GM12865 (cell line): Measurements from ENCODE around the gene MCC.

Experiments used
- DNase-seq: peaks from one replicate; pipeline ENCODE4 v3.0.0; 2010; ENCODE audit warnings: low read depth
- H3K4me3 ChIP-seq: 2 replicates; pipeline ENCODE4 v1.5.1; 2011; ENCODE audit warnings: mild to moderate bottlenecking, low read depth, low read length, control low read depth
- TF ChIP-seq, protein P1 (sequence below): IDR thresholded peaks from 2 replicates; pipeline ENCODE4 v1.5.1; 2011; ENCODE audit warnings: low read length, control low read depth, low read depth, inconsistent platforms; ENCODE audit not compliant: insufficient read depth; ENCODE audit errors: missing control alignments

MCC gene

DNA sequence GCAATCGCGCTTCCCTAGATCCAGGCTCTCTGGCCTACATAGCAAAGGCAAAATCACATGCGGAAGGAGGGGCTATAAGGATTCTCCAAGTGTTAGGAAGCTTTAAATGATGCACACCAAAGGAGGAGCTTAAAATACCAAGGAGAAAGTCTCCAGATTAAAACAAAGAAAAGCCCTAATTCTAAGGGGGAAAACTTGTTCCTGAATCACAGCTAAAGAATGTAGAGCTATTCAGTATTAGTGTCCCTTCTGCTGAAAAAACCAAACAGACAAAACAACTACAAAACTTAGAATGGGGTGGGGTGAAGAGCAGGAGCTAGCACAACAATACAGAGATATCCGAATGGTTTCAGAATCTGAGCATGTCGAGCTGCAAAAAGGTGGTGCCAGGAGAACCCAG is 297.9 kb downstream of the MCC start:
- no peak for DNase-seq
- no peak overlapping the region for H3K4me3 ChIP-seq
- TF ChIP-seq, protein P1, sequence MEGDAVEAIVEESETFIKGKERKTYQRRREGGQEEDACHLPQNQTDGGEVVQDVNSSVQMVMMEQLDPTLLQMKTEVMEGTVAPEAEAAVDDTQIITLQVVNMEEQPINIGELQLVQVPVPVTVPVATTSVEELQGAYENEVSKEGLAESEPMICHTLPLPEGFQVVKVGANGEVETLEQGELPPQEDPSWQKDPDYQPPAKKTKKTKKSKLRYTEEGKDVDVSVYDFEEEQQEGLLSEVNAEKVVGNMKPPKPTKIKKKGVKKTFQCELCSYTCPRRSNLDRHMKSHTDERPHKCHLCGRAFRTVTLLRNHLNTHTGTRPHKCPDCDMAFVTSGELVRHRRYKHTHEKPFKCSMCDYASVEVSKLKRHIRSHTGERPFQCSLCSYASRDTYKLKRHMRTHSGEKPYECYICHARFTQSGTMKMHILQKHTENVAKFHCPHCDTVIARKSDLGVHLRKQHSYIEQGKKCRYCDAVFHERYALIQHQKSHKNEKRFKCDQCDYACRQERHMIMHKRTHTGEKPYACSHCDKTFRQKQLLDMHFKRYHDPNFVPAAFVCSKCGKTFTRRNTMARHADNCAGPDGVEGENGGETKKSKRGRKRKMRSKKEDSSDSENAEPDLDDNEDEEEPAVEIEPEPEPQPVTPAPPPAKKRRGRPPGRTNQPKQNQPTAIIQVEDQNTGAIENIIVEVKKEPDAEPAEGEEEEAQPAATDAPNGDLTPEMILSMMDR: no peak

DNA sequence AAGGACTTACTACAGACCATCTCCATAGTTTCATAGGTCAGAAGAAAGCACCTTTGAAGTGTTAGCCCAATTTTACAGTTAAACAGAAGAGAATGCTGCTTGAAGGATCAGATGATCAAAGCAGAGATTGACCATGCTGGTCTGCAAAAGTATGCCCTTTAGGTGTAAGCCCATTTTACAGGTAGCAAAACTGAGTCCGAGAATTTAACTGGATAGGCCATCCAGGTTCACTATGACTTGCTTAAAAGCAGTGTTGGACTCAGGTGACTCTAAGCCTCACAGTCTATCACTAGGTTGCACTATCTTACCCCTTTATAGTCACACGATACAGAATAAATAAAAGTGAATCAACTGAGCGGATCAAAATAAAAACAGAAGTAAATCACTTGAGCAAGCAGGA is 299.0 kb downstream of the MCC start:
- TF ChIP-seq, protein P1: no peak

DNA sequence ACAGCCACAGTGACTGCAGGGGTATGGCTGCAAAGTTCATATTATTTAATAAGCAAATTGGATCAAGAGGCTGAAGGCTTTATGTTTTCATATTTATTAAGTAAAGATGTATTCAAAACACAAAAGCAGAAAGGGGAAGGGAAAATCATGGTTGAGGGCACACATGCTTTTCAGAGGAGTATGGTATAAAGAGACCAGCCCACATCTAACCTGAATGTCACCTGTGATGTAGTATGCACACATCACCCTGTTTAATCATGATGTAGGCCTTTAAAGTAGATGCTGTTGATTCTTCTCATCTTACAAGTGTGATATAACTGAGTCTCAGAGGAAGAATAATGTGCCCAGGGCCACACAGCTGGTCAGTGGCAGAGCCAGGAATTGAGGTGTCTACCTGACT is 299.8 kb downstream of the MCC start:
- TF ChIP-seq, protein P1: no peak
- DNase-seq: no peak
- no peak overlapping the region for H3K4me3 ChIP-seq

More for the DNA sequence above, 299.0 kb downstream of the MCC start:
- H3K4me3 ChIP-seq: no peak overlapping the region
- DNase-seq: no peak

DNA sequence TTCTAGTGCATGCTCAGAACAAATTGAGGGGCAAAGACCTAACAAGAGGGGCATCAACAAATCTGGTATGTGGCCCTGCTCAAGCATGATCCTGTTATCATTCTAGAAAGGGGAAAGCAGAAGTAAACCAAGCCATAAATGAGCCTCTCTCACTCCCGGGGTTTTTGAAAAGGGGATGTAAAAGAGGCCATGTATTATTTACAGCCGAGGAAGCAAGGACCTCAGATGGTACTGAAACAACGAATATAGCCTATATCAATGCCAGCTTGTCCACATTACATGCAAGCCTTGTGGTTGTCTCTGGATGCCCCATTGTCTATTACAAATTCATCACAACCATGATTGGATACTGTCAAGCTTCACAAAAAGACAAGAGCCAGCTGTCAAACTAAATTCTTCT is 300.3 kb downstream of the MCC start:
- no peak overlapping the region for H3K4me3 ChIP-seq
- no peak for DNase-seq
- TF ChIP-seq, protein P1: no peak

DNA sequence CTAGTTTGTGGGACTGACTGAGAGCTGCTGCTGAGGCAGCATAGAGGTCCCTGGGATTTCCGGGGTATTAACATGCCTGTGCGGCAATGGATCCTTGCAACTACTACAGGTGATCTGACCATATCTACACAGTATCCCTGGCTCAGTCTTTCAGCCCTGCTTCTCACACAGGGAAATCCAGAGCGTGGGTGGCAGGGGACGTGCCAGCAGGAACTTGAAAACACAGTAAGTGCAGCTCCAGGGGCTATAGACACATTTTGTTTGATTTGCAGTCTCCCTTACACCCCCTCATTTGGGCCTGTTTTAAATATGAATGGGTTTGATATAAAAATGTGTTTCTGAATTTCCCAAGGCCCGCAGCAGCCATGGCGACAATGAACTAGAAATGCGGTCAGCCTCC is 302.2 kb downstream of the MCC start:
- DNase-seq: no peak
- no peak overlapping the region for H3K4me3 ChIP-seq
- TF ChIP-seq, protein P1: no peak

DNA sequence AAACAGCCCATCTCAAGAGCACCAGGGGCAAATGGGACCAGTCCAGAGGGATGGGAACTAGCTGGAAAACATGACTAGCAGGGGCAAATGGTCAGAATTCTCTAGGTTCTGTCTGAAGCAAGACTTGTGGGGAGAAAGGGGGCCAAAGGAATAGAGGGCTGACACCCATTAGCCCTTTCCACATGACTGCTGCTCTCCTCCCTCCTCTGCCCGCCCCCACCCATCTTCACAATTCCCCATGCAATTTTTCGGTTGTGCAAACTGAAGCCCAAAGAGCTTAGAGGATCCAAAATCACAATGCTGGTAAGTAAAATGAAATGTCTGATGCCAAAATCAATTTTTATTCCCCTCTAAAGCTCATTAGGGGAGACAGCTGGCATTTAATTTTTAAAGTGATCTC is 304.6 kb downstream of the MCC start:
- no peak overlapping the region for H3K4me3 ChIP-seq
- TF ChIP-seq, protein P1: no peak

DNA sequence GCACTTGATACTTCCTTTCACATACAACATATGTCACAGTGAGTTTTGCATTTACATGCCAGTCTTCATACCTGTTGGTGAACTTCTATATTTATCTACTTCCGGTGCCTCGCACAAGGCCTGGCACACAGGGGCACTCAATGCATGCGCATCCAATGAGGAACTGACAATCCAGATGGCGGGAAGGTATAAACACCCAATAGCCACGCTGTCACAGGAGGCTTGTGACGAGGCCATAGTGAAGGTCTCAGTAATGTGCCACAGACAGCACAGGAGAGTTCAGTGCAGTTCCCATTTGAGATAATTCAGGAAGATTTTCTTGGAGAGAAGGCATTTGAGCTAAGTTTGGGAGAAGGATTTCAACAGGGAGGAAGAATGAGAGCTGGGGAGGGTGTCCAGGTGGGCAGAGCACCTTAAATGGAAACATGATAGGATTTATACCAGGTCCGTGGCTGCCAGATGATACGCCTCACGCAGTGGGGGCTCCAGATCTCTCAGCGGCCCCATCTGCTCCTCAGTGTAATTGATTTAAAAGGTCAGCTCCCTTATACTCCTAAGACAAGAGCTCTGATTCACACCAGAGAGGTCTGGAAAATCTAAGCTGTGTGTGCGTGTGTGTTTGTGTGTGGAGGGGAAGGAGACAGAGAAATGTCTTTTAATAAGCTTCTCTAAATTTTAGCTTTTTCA is 305.5 kb downstream of the MCC start:
- TF ChIP-seq, protein P1: no peak
- no peak overlapping the region for H3K4me3 ChIP-seq
- DNase-seq: no peak

More for the DNA sequence above, 304.6 kb downstream of the MCC start:
- DNase-seq: no peak
